Aorta (tissue), 5 donors: ENCODE measurements around the gene KANTR. TPM values are rescaled to one million over a fixed set of nuclear protein-coding genes. Genes with fewer than 3 reads are reported as not detected.

Experiments used
- ATAC-seq: fragments of 200-7000 bp; cut with Tn5 transposase; one replicate; pipeline ENCODE4 v1.9.1; 2022; ENCODE audit warnings: moderate library complexity; ENCODE audit not compliant: low FRiP score
- DNase-seq, 2 donors: peaks; one replicate each; pipeline ENCODE4 v3.0.0-alpha.2; 2020
- H3K27ac ChIP-seq, 2 donors: one replicate each; pipeline ENCODE4 v1.5.1; 2013; ENCODE audit warnings: low read length in 2 of 2, mild to moderate bottlenecking in 2 of 2, moderate library complexity in 2 of 2, control low read depth in 1 of 2, inconsistent platforms in 1 of 2, low read depth in 1 of 2
- H3K27me3 ChIP-seq, 2 donors: one replicate each; pipeline ENCODE4 v1.6.1; 2013; ENCODE audit warnings: control low read depth in 1 of 2, low read length in 1 of 2, mild to moderate bottlenecking in 1 of 2, moderate library complexity in 1 of 2; ENCODE audit not compliant: insufficient read depth in 2 of 2, control insufficient read depth in 1 of 2
- H3K36me3 ChIP-seq, 2 donors: one replicate each; pipeline ENCODE4 v1.6.1; 2013; ENCODE audit warnings: control low read depth in 1 of 2, low read length in 1 of 2, mild to moderate bottlenecking in 1 of 2; ENCODE audit not compliant: insufficient read depth in 2 of 2, control insufficient read depth in 1 of 2
- H3K4me1 ChIP-seq, 2 donors: one replicate each; pipeline ENCODE4 v1.6.1; 2013; ENCODE audit warnings: low read length in 2 of 2, control low read depth in 1 of 2, mild to moderate bottlenecking in 1 of 2, moderate library complexity in 1 of 2; ENCODE audit not compliant: insufficient read depth in 2 of 2, control insufficient read depth in 1 of 2
- H3K4me3 ChIP-seq, 2 donors: one replicate each; pipeline ENCODE4 v1.5.1; 2013; ENCODE audit warnings: low read length in 2 of 2, control low read depth in 1 of 2, mild to moderate bottlenecking in 1 of 2
- H3K9me3 ChIP-seq: one replicate; pipeline ENCODE4 v1.6.1; 2013; ENCODE audit warnings: mild to moderate bottlenecking, low read length; ENCODE audit not compliant: control insufficient read depth
- WGBS, 2 donors: extraction: QIAGEN DNeasy Blood & Tissue Kit; methylation state at CpG; one replicate each; pipeline ENCODE4 v1.1.7; 2013; 5-methylcytosine and 5-hydroxymethylcytosine counted together
- intact Hi-C, 2 donors: fragments of 100-400 bp; cut with DNase I; formaldehyde crosslinking; loops; one replicate each; pipeline versions ENCODE4 v1.14.2 to v1.15.0; 2022
- polyA plus RNA-seq, 2 donors: library from polyadenylated mRNA; stranded (reverse); fragments of 200-250 nt; gene quantifications; one replicate each; pipeline ENCODE4 v1.2.3, GENCODE V29; 2013
- total RNA-seq, 2 donors: library from RNA; stranded (reverse); fragmentation: NEBNext Ultra II Directional; extraction: Animal tissue kit (Norgen Biotek cat#: 25700); gene quantifications; one replicate each; pipeline ENCODE4 v1.2.1, GENCODE V29; 2021
- donor health status: healthy with polysubstance abuse.
- donor health status: Bipolar disorder and iron deficiency.
- donor health status: DM: no; HTN: no; CAD: no.
- donor health status: DM: no; HTN: no; CAD: no.
- donor health status: DM: yes; HTN: yes; CAD: no.

KANTR gene
- total and polyA plus RNA-seq, 4 donors, result 1.6 to 27.7 (median 13.0) TPM

DNA sequence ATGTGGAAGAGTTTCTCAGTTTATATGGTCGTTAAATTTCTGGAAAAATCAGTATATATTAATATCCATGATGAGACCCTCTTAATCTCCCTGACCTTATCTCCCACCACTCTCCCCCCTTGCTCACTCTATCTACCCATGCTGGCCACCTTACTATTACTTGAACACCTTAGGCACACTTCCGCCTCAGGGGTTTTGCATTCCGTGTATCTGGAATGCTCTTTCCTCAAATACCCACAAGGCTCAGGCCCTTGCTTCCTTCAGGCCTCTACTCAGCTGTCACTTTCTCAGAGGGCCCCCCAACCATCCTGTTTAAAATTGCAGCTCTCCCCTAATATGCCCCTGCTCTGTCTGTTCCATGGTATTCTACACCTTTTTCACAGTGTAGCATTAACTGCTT lies 1.9 kb downstream of the KANTR start:
- WGBS, 2 donors, result 64 to 80% methylated on average over 3 of the region's 3 CpGs
- Histone ChIP-seq H3K27me3 (no peaks in the 10 kb centered on the region), H3K9me3 (no peaks in the 10 kb centered on the region), H3K36me3 (no peaks in the 10 kb centered on the region), H3K4me1 (no peaks in the 10 kb centered on the region), H3K27ac (no peak overlapping the region), H3K4me3 (no peak overlapping the region)
- intact Hi-C loops, result no loop called here
- ATAC-seq, result no peak
- DNase-seq, result no peak

GRCh38 chrX:53114864-53115549 lies 21.1 kb downstream of the KANTR start:
- intact Hi-C loops, result no loop called here
- DNase-seq (no peak), ATAC-seq (peak; percentile 56)
- no peaks in the 10 kb centered on the region for H3K9me3 ChIP-seq
- no peaks in the 10 kb centered on the region for H3K4me1 ChIP-seq
- H3K27me3 ChIP-seq, result no peaks in the 10 kb centered on the region
- H3K36me3 ChIP-seq, result no peaks in the 10 kb centered on the region
- WGBS, 2 donors, result 89 to 98% methylated on average over 6 of the region's 6 CpGs
- H3K4me3 ChIP-seq, result no peak overlapping the region
- H3K27ac ChIP-seq, result no peak overlapping the region

DNA sequence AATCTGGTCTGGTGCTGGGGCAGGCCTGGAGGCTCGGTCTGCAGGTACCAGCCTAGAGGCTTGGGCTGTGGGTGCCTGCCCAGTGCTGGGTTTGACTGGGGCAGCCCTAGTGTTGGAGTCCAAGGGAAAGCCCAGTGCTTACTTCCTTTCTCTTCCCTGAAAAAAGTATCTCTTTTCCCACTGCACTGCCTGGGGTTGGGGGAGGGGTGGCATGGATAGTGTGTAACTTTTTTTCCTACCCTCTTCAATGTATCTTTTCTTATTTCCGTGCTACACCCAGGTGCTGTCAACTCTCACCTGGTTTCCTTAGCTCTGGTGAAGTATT lies 21.6 kb downstream of the KANTR start:
- WGBS, 2 donors, result 74 to 85% methylated on average over 2 of the region's 2 CpGs
- DNase-seq (no peak), ATAC-seq (peak; percentile 50)
- no peak overlapping the region for H3K4me3 ChIP-seq
- intact Hi-C loops, result no loop called here
- H3K9me3 ChIP-seq, result no peaks in the 10 kb centered on the region
- H3K27me3 ChIP-seq, result no peaks in the 10 kb centered on the region
- H3K36me3 ChIP-seq, result no peaks in the 10 kb centered on the region
- no peaks in the 10 kb centered on the region for H3K4me1 ChIP-seq
- no peak overlapping the region for H3K27ac ChIP-seq

- Histone ChIP-seq H3K27ac (no peak overlapping the region), H3K4me3 (no peak overlapping the region), H3K36me3 (no peaks in the 10 kb centered on the region), H3K9me3 (no peaks in the 10 kb centered on the region), H3K27me3 (no peaks in the 10 kb centered on the region), H3K4me1 (no peaks in the 10 kb centered on the region)
- WGBS, 2 donors, result 4 to 32% methylated on average over 3 of the region's 3 CpGs
- intact Hi-C loops, result no loop called here
- DNase-seq, result no peak
- ATAC-seq, result peak; percentile 41
Measured at GRCh38 chrX:53116101-53116500, 22.2 kb downstream of the KANTR start.

DNA sequence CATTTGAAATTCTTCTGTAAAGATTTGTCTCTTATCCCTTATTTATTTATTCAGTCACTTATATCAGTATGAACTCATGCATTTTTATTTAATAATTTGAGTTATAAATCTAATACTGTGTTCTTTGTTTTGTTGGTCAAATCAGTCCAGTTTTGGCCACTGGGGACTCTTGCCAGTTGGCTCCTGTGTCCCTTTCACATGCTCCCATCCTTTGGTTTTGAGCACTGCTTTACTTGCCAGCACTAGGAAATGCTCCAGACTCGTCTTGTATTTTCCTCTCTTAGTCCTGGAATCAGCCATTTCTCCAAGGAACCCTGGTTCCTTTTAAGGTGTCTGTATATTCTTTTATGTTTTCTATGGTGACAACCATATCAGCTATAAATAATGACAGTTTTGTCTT lies 28.1 kb downstream of the KANTR start:
- H3K4me1 ChIP-seq, result no peaks in the 10 kb centered on the region
- WGBS, 2 donors, result 2 to 12% methylated on average over 1 of the region's 1 CpG
- no peak for DNase-seq
- H3K4me3 ChIP-seq, result no peak overlapping the region
- intact Hi-C loops, result no loop called here
- no peaks in the 10 kb centered on the region for H3K27me3 ChIP-seq
- peak; percentile 29 for ATAC-seq
- peaks cover 0 to 1% of the 10 kb centered on the region in 2 donors for H3K36me3 ChIP-seq
- no peak overlapping the region for H3K27ac ChIP-seq
- H3K9me3 ChIP-seq, result no peaks in the 10 kb centered on the region

- Histone ChIP-seq H3K36me3 (peaks cover 0 to 1% of the 10 kb centered on the region in 2 donors), H3K9me3 (no peaks in the 10 kb centered on the region), H3K27me3 (no peaks in the 10 kb centered on the region), H3K4me3 (no peak overlapping the region), H3K27ac (no peak overlapping the region), H3K4me1 (no peaks in the 10 kb centered on the region)
- intact Hi-C loops, result no loop called here
- DNase-seq (no peak), ATAC-seq (no peak)
Measured at GRCh38 chrX:53125506-53125905, 31.6 kb downstream of the KANTR start.

GRCh38 chrX:53126377-53126776 lies 32.4 kb downstream of the KANTR start:
- no peaks in the 10 kb centered on the region for H3K4me1 ChIP-seq
- no peaks in the 10 kb centered on the region for H3K9me3 ChIP-seq
- DNase-seq (no peak), ATAC-seq (no peak)
- intact Hi-C loops, result no loop called here
- peaks cover 0 to 1% of the 10 kb centered on the region in 2 donors for H3K36me3 ChIP-seq
- no peak overlapping the region for H3K4me3 ChIP-seq
- H3K27me3 ChIP-seq, result no peaks in the 10 kb centered on the region
- 84 to 100% methylated on average over 2 of the region's 2 CpGs for WGBS, 2 donors
- no peak overlapping the region for H3K27ac ChIP-seq

GRCh38 chrX:53128097-53128749 lies 34.3 kb downstream of the KANTR start:
- Histone ChIP-seq H3K27me3 (no peaks in the 10 kb centered on the region), H3K27ac (no peak overlapping the region), H3K4me1 (no peaks in the 10 kb centered on the region), H3K36me3 (peaks cover 0 to 1% of the 10 kb centered on the region in 2 donors), H3K4me3 (no peak overlapping the region), H3K9me3 (no peaks in the 10 kb centered on the region)
- DNase-seq (no peak), ATAC-seq (no peak)
- intact Hi-C loops, result no loop called here
- 82 to 89% methylated on average over 3 of the region's 3 CpGs for WGBS, 2 donors

DNA sequence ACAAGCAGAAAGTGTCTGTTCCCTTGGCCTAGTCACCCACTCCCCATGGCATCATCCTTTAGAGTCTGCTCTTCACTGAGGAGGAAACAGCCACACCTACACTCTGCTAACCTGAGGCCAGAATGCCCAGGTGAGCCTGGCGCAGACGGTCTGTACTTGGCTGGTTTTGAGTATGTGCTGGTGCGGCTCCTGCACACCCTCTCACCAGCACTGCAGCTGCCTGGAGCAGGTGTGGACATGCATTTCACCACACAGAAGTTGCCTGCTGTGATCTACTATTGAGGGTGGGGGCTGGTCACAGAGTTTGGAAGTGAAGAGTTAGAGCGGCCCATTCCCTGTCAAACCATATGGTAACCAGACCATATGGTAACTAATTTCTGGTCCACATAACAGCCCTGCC lies 39.5 kb downstream of the KANTR start:
- Histone ChIP-seq H3K27ac (no peak overlapping the region), H3K9me3 (no peaks in the 10 kb centered on the region), H3K36me3 (no peaks in the 10 kb centered on the region), H3K4me3 (no peak overlapping the region), H3K27me3 (no peaks in the 10 kb centered on the region), H3K4me1 (no peaks in the 10 kb centered on the region)
- intact Hi-C loops, result no loop called here
- DNase-seq, result no peak
- ATAC-seq, result no peak
- 78 to 93% methylated on average over 4 of the region's 4 CpGs for WGBS, 2 donors
